22Rv1 (cell line): ENCODE results near the gene GATAD2A.

Experiments
- ZFX ChIP-seq: fragments of 450-650 bp; IDR thresholded peaks from 2 replicates; pipeline ENCODE4 v1.6.1; 2017; ENCODE audit warnings: antibody characterized with exemption, borderline replicate concordance
- TF ChIP-seq, protein P1 (sequence below): fragments of 450-650 bp; IDR thresholded peaks from 2 replicates; pipeline ENCODE4 v1.5.1; 2017; ENCODE audit warnings: mild to moderate bottlenecking

DNA sequence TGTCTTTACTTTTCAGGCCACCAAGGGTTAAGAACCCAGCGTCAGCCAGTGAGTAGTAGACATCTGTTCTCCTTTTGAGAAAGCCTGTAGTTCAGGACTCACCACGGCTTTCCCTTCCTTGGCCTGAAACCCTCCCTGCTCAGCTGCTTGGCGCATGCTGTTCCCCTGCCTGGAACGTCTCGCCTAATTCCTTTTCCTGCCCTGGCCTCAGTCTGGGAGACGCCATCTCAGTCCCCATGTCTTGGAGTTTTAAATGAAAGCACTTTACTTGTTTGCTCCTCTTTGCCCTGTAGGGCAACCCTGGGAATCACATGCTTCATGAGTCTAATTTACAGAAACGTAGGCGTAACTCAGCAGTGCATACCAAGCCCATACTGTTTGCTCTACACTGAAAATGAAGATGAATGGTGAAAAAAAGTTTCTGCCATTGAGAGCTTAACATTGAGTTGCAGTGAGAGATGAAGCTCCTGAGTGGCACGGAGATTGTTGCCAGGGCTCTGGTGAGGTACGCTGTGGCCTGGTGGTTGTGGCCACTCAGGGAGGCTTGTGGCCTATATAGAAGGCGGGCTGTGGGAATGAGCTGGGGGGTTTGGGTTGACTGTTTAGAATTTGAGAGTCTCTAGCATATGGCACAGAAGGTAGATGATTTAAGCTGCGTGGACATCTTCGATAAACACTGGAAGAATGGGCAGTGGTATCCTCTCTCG is 52.8 kb downstream of the GATAD2A start:
- TF ChIP-seq, protein P1, sequence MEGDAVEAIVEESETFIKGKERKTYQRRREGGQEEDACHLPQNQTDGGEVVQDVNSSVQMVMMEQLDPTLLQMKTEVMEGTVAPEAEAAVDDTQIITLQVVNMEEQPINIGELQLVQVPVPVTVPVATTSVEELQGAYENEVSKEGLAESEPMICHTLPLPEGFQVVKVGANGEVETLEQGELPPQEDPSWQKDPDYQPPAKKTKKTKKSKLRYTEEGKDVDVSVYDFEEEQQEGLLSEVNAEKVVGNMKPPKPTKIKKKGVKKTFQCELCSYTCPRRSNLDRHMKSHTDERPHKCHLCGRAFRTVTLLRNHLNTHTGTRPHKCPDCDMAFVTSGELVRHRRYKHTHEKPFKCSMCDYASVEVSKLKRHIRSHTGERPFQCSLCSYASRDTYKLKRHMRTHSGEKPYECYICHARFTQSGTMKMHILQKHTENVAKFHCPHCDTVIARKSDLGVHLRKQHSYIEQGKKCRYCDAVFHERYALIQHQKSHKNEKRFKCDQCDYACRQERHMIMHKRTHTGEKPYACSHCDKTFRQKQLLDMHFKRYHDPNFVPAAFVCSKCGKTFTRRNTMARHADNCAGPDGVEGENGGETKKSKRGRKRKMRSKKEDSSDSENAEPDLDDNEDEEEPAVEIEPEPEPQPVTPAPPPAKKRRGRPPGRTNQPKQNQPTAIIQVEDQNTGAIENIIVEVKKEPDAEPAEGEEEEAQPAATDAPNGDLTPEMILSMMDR = no peak
- no peak for TF ChIP-seq ZFX
